ENCODE data around the gene SHISAL2A. TPM values are rescaled to one million over a fixed set of nuclear protein-coding genes. Genes with fewer than 3 reads are reported as not detected.
A peak's percentile ranks its signal among the peaks of the same experiment; 100 is the strongest.

SHISAL2A gene
- not detected for total RNA-seq

DNA sequence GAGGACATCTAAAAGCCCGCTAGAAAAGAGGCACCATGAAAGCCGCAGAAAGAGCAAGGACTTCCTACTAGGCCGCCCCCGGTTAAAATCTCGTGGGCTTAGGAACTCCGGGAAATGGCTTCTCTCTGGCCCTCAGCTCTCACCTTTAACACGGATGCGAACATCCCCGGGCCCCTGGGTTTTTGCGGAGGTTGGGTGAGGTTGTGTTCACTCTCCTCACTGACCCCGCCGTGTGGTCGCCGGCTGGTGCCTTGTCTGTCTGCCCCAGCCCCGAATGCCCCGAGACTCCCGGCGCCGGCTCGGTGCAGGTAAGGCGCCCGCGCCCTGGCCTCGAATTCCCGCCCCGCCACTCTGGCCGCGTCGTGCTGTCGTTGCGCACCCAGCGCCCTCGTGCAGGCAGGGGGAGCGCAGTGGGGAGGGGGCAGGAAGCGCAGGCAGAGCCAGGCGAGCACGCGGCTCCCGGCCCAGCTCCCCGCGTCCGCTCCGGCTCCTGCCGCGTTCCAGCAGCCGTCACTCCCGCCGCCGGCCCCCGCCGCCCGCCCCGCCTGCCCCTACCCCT is at the start of gene SHISAL2A:
TSS of gene SHISAL2A (plus strand) at position 437 of the 559 bp plus-strand sequence. CDS start 326 bp downstream, outside the sequence.
- Histone ChIP-seq H3K4me3 (peak within 1 kb of the TSS; percentile 60), H3K4me1 (peaks cover 23% of the 10 kb centered on the region), H3K27me3 (peaks cover 29% of the 10 kb centered on the region), H3K27ac (no peak within 1 kb of the TSS), H3K36me3 (no peaks in the 10 kb centered on the region), H3K9me3 (no peaks in the 10 kb centered on the region)
- TF ChIP-seq POLR2A (IDR thresholded peaks at IDR 0.05) (no peak), CTCF (IDR thresholded peaks at IDR 0.05) (no peak), POLR2AphosphoS5 (IDR thresholded peaks at IDR 0.05) (no peak), EP300 (IDR thresholded peaks at IDR 0.05) (no peak)
- DNase-seq (ENCODE audit: low spot score in 2 of 2), result no peak
- WGBS, result 20% methylated on average over 16 of the region's 53 CpGs

DNA sequence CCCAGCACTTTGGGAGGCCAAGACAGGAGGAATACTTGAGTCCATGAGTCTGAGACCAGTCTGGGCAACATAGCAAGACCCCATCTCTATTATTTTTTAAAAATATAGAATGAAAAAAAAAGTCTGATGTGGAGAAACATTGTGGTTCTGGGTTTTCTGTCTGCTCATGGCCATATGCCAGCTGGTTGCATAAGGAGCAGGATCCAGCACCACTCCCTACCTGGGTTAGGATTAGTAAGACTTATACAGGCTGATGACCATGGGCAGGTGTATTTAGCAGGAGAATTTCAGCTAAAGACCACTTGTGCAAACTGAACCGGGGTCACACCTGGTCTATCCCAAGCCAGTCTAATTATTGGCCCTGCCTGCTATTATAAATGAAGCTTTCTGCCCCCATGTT is 47.5 kb upstream of the SHISAL2A start:
- Histone ChIP-seq H3K27ac (no peak overlapping the region), H3K4me1 (no peaks in the 10 kb centered on the region), H3K9me3 (no peaks in the 10 kb centered on the region), H3K4me3 (no peak overlapping the region), H3K36me3 (no peaks in the 10 kb centered on the region), H3K27me3 (no peaks in the 10 kb centered on the region)
- TF ChIP-seq POLR2A (IDR thresholded peaks at IDR 0.05), result no peak
- DNase-seq (ENCODE audit: low spot score in 2 of 2), result no peak
- 80% methylated on average over 1 of the region's 1 CpG for WGBS

DNA sequence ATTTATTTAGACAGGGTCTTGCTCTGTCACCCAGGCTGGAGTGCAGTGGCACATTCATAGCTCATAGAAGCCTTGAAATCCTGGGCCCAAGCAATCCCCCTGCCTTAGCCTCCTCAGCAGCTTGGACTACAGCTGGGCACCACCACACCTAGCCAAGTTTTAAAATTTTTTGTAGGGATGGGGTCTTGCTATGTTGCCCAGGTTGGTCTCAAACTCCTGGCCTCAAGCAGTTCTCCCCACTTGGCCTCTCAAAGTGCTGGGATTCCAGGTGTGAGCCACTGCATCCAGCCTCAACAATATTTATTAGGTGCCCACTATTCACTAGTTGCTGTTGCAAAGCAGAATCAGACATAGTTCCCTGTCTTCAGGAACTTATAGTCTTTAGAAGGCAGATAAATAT is 44.9 kb upstream of the SHISAL2A start:
- Histone ChIP-seq H3K36me3 (no peaks in the 10 kb centered on the region), H3K4me1 (no peaks in the 10 kb centered on the region), H3K27me3 (no peaks in the 10 kb centered on the region), H3K9me3 (no peaks in the 10 kb centered on the region), H3K4me3 (no peak overlapping the region), H3K27ac (no peak overlapping the region)
- no peak for DNase-seq (ENCODE audit: low spot score in 2 of 2)
- no peak for TF ChIP-seq POLR2A (IDR thresholded peaks at IDR 0.05)
- no peak for TF ChIP-seq POLR2AphosphoS5 (IDR thresholded peaks at IDR 0.05)

DNA sequence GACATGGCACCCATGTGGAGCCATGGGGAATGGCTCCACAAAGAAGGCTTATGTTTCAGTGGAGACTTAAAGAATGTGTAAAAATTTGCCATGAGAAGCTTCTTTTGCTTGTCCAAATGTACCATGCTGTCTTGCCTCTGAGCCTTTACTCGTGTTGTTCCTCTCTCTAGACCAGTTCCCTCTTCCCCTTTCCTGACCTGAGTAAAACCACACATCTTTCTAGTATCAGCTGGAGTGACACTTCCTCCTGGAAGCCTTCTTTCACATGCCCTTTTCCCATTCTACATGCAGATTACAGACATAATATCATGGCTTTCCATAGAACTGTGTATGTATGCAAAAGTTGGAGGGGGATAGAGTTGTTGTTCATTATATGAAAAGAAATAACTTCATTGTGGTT is 44.4 kb upstream of the SHISAL2A start:
- no peak for DNase-seq (ENCODE audit: low spot score in 2 of 2)
- Histone ChIP-seq H3K9me3 (no peaks in the 10 kb centered on the region), H3K36me3 (no peaks in the 10 kb centered on the region), H3K4me3 (no peak overlapping the region), H3K27me3 (no peaks in the 10 kb centered on the region), H3K4me1 (no peaks in the 10 kb centered on the region), H3K27ac (no peak overlapping the region)
- TF ChIP-seq CTCF (IDR thresholded peaks at IDR 0.05) (no peak), POLR2AphosphoS5 (IDR thresholded peaks at IDR 0.05) (no peak), EP300 (IDR thresholded peaks at IDR 0.05) (no peak), POLR2A (IDR thresholded peaks at IDR 0.05) (no peak)
- 50% methylated on average over 1 of the region's 1 CpG for WGBS

DNA sequence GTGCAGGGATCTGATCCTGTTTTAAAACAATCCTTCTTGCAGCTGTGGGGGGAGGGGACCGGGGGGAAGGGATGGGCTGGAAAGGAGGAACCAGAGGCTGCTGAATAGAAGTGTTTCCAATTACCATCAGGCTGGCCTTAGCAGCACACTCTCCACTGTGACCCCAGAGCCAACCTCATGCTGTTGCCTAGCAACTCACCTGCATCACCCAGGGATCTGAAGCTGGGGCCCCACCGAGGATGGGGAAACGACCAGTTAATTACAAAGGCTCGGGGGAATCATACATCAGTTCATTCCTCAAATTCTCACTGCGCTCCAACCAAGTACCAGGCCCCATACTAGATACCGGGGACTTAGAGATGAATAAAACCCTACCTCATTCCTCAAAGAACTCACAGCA is 42.7 kb upstream of the SHISAL2A start:
- Histone ChIP-seq H3K9me3 (no peaks in the 10 kb centered on the region), H3K36me3 (no peaks in the 10 kb centered on the region), H3K27ac (no peak overlapping the region), H3K27me3 (no peaks in the 10 kb centered on the region), H3K4me1 (no peaks in the 10 kb centered on the region), H3K4me3 (no peak overlapping the region)
- 50% methylated on average over 6 of the region's 6 CpGs for WGBS
- no peak for TF ChIP-seq POLR2AphosphoS5 (IDR thresholded peaks at IDR 0.05)
- no peak for TF ChIP-seq EP300 (IDR thresholded peaks at IDR 0.05)
- no peak for TF ChIP-seq CTCF (IDR thresholded peaks at IDR 0.05)
- TF ChIP-seq POLR2A (IDR thresholded peaks at IDR 0.05), result no peak
- no peak for DNase-seq (ENCODE audit: low spot score in 2 of 2)

GRCh38 chr1:52592637-52593323 is 40.2 kb upstream of the SHISAL2A start:
- Histone ChIP-seq H3K4me1 (no peaks in the 10 kb centered on the region), H3K27ac (no peak overlapping the region), H3K4me3 (no peak overlapping the region), H3K36me3 (no peaks in the 10 kb centered on the region), H3K9me3 (no peaks in the 10 kb centered on the region), H3K27me3 (no peaks in the 10 kb centered on the region)
- no peak for TF ChIP-seq EP300 (IDR thresholded peaks at IDR 0.05)
- no peak for TF ChIP-seq CTCF (IDR thresholded peaks at IDR 0.05)
- TF ChIP-seq POLR2A (IDR thresholded peaks at IDR 0.05), result no peak
- TF ChIP-seq POLR2AphosphoS5 (IDR thresholded peaks at IDR 0.05), result no peak
- DNase-seq (ENCODE audit: low spot score in 2 of 2), result no peak
- WGBS, result 86% methylated on average over 5 of the region's 5 CpGs

Data from suprapubic skin (tissue), 4 donors.